Endothelial cell of umbilical vein (primary cell): ENCODE measurements around the gene COL19A1. TPM values are rescaled to one million over a fixed set of nuclear protein-coding genes. Genes with fewer than 3 reads are reported as not detected.

Experiments
- BruUV-seq: library from RNA; stranded (reverse); fragments of 400-500 nt; replicated peaks from 2 replicates; lab custom pipeline; 2021; lab: Mats Ljungman, UMichigan
- CTCF ChIA-PET: fragments of 300-600, 350-600 bp; sonication (Branson Sonifier 250); formaldehyde crosslinking; loops from one replicate; lab custom pipeline; 2021; ENCODE audit warnings: antibody characterized with exemption, inconsistent platforms; lab: Charles Lee
- POLR2A ChIA-PET: fragments of 300-600, 350-600 bp; sonication (Branson Sonifier 250); formaldehyde crosslinking; loops from one replicate; lab custom pipeline; 2021; ENCODE audit warnings: antibody characterized with exemption, inconsistent platforms; lab: Charles Lee
- DNase-seq: peaks from one replicate; pipeline ENCODE4 v3.0.0-alpha.2; 2011; ENCODE audit warnings: low read depth, low spot score
- FAIRE-seq: peaks from 2 replicates; lab custom pipeline; 2011; peaks lifted over from hg19 to GRCh38; lab: Jason Lieb, UNC
- H2AFZ ChIP-seq: 2 replicates; pipeline ENCODE4 v1.6.0; 2012; ENCODE audit warnings: low read depth, low read length, control low read depth, inconsistent platforms
- H3K27ac ChIP-seq: 2 replicates; pipeline ENCODE4 v1.5.1; 2011; ENCODE audit warnings: low read depth, mild to moderate bottlenecking, control low read depth, low read length, moderate library complexity; ENCODE audit not compliant: insufficient read depth
- H3K27me3 ChIP-seq, 2 experiments: 2 replicates each; pipeline versions ENCODE4 v1.6.0 to v1.6.1; 2011; ENCODE audit warnings: low read length in 2 of 2, mixed read lengths in 1 of 2; ENCODE audit not compliant: control insufficient read depth in 2 of 2, insufficient read depth in 2 of 2
- H3K36me3 ChIP-seq, 2 experiments: 2 replicates in 1 of 2; 3 replicates in 1 of 2; pipeline ENCODE4 v1.5.1; 2011; ENCODE audit warnings: low read length in 2 of 2, mild to moderate bottlenecking in 1 of 2, moderate library complexity in 1 of 2; ENCODE audit not compliant: control insufficient read depth in 2 of 2, insufficient read depth in 2 of 2; ENCODE audit errors: extremely low read depth in 1 of 2
- H3K4me1 ChIP-seq: 3 replicates; pipeline ENCODE4 v1.5.1; 2011; ENCODE audit warnings: mild to moderate bottlenecking, low read length; ENCODE audit not compliant: control insufficient read depth, insufficient read depth; ENCODE audit errors: extremely low read depth
- H3K4me2 ChIP-seq: 2 replicates; pipeline ENCODE4 v1.6.1; 2011; ENCODE audit warnings: low read length, control low read depth, mixed read lengths; ENCODE audit not compliant: insufficient read depth
- H3K4me3 ChIP-seq, 3 experiments: fragments of 200-600 bp in 1 of 3; sonication (generic), shearing (Covaris generic) in 1 of 3; replicated peaks in 1 of 3; 2 replicates each; pipeline ENCODE4 v1.5.1; 2011 to 2016; ENCODE audit warnings: control low read depth in 3 of 3, low read length in 3 of 3, mild to moderate bottlenecking in 2 of 3, inconsistent platforms in 1 of 3, low read depth in 1 of 3, moderate library complexity in 1 of 3; ENCODE audit not compliant: insufficient read depth in 1 of 3
- H3K79me2 ChIP-seq: 2 replicates; pipeline ENCODE4 v1.6.0; 2012; ENCODE audit warnings: low read length, inconsistent platforms; ENCODE audit not compliant: control insufficient read depth, insufficient read depth
- H3K9ac ChIP-seq: replicated peaks from 2 replicates; pipeline ENCODE3; 2011; ENCODE audit warnings: low read length, control low read depth; ENCODE audit not compliant: insufficient read depth; ENCODE audit errors: extremely low read depth
- H3K9me1 ChIP-seq: replicated peaks from 3 replicates; pipeline ENCODE4 v1.6.0; 2011; ENCODE audit warnings: mild to moderate bottlenecking, low read length; ENCODE audit not compliant: control insufficient read depth, insufficient read depth; ENCODE audit errors: extremely low read depth
- H3K9me3 ChIP-seq: replicated peaks from 2 replicates; pipeline ENCODE4 v1.5.1; 2012; ENCODE audit warnings: low read length, inconsistent platforms; ENCODE audit not compliant: control insufficient read depth, insufficient read depth
- H4K20me1 ChIP-seq: replicated peaks from 2 replicates; pipeline ENCODE3; 2011; ENCODE audit warnings: mild to moderate bottlenecking, low read length; ENCODE audit not compliant: control insufficient read depth, insufficient read depth; ENCODE audit errors: extremely low read depth
- CTCF ChIP-seq, 2 donors: IDR thresholded peaks; 1 replicate in 1 of 2; 2 replicates in 1 of 2; pipeline ENCODE4 v1.5.1; 2011; ENCODE audit warnings: low read length in 2 of 2, mild to moderate bottlenecking in 2 of 2, moderate library complexity in 2 of 2, control low read depth in 1 of 2, inconsistent platforms in 1 of 2, low read depth in 1 of 2; ENCODE audit not compliant: insufficient read depth in 1 of 2; ENCODE audit errors: extremely low read depth in 1 of 2
- EZH2 ChIP-seq: IDR thresholded peaks from 2 replicates; pipeline ENCODE4 v1.6.1; 2012; ENCODE audit warnings: borderline replicate concordance, low read depth, mild to moderate bottlenecking, moderate library complexity, low read length, inconsistent platforms; ENCODE audit not compliant: severe bottlenecking
- FOS ChIP-seq: IDR thresholded peaks from 2 replicates; pipeline ENCODE4 v1.6.1; 2011; ENCODE audit warnings: mild to moderate bottlenecking, low read length, moderate library complexity, borderline replicate concordance; ENCODE audit not compliant: insufficient read depth
- GATA2 ChIP-seq: IDR thresholded peaks from 2 replicates; pipeline ENCODE4 v1.7.0; 2011; ENCODE audit warnings: low read depth, mild to moderate bottlenecking, moderate library complexity, mixed read lengths, low read length; ENCODE audit not compliant: insufficient read length, insufficient read depth
- JUN ChIP-seq: IDR thresholded peaks from 2 replicates; pipeline ENCODE4 v1.6.1; 2011; ENCODE audit warnings: borderline replicate concordance, low read depth; ENCODE audit not compliant: insufficient read length, insufficient read depth
- MAX ChIP-seq: IDR thresholded peaks from 2 replicates; pipeline ENCODE4 v1.6.1; 2011; ENCODE audit not compliant: insufficient read depth, insufficient read length
- MYC ChIP-seq: IDR thresholded peaks from one replicate; pipeline ENCODE4 v1.6.1; 2011; ENCODE audit warnings: mild to moderate bottlenecking, low read depth, low read length
- POLR2A ChIP-seq: IDR thresholded peaks from 2 replicates; pipeline ENCODE4 v1.6.1; 2012; ENCODE audit warnings: low read depth, mild to moderate bottlenecking, control low read depth, low read length
- POLR2AphosphoS5 ChIP-seq: IDR thresholded peaks from 2 replicates; pipeline ENCODE4 v1.6.1; 2012; ENCODE audit warnings: low read depth, mild to moderate bottlenecking, control low read depth, low read length, moderate library complexity; ENCODE audit not compliant: insufficient read depth
- dilution Hi-C: fragments of 300-500 bp; cut with MboI; formaldehyde crosslinking; loops from one replicate; pipeline ENCODE4 v1.15.0; 2019; ENCODE audit warnings: low sequenced_read_pairs; ENCODE audit not compliant: extremely low pct_ligation_motif_present
- intact Hi-C: fragments of 100-400 bp; cut with micrococcal nuclease; formaldehyde crosslinking; loops from one replicate; pipeline ENCODE4 v1.10.0; 2022
- polyA plus RNA-seq, 4 experiments: library from polyadenylated mRNA; depleted of rRNA in 3 of 4; stranded (reverse) in 3 of 4; unstranded in 1 of 4; fragments of >200 nt; gene quantifications; 2 replicates each; pipeline versions ENCODE4 v1.2.1 to v1.2.3, GENCODE V29; 2011 to 2012; ENCODE audit warnings: missing spikeins in 1 of 4
- total RNA-seq: library from RNA; stranded (reverse); gene quantifications from 2 replicates; pipeline ENCODE4 v1.2.3, GENCODE V29; 2021

COL19A1 gene
- total and polyA plus RNA-seq, 2 donors (not counting 3 experiments of a cell fraction or from before 2014, with no cell fraction given), result not detected

GRCh38 chr6:69988458-69989126, 122.2 kb downstream of the COL19A1 start:
- ChIA-PET CTCF (no interaction called here), POLR2A (no interaction called here)
- Histone ChIP-seq H3K27ac (no peak overlapping the region), H3K9me1 (no peaks in the 10 kb centered on the region), H3K4me3 (no peak overlapping the region), H2AFZ (no peak overlapping the region), H3K4me1 (no peaks in the 10 kb centered on the region), H3K79me2 (no peaks in the 10 kb centered on the region), H3K27me3 (no peaks in the 10 kb centered on the region), H4K20me1 (no peaks in the 10 kb centered on the region), H3K4me2 (no peak overlapping the region), H3K9me3 (no peaks in the 10 kb centered on the region), H3K36me3 (no peaks in the 10 kb centered on the region), H3K9ac (no peak overlapping the region)
- intact Hi-C loops, result no loop called here
- TF ChIP-seq MAX (no peak), POLR2A (no peak), JUN (no peak), GATA2 (no peak), POLR2AphosphoS5 (no peak), CTCF (IDR thresholded peaks at IDR 0.05; ENCODE audit: extremely low read depth in 1 of 2, insufficient read depth in 1 of 2, low read depth in 1 of 2, low read length in 2 of 2) (no peak), MYC (no peak), FOS (no peak), EZH2 (no peak)
- FAIRE-seq (no peak), DNase-seq (no peak)
- no TSS peak for BruUV-seq
- dilution Hi-C loops, result no loop called here
